HepG2 (cell line): ENCODE results near the gene CLIP2. TPM values are rescaled to one million over a fixed set of nuclear protein-coding genes. Genes with fewer than 3 reads are reported as not detected.

Experiments used
- RAD21 ChIP-seq: fragments of 450-650 bp; formaldehyde crosslinking; IDR thresholded peaks from 2 replicates; pipeline ENCODE4 v1.5.0; 2020; ENCODE audit warnings: mild to moderate bottlenecking
- REPIN1 ChIP-seq: sonication (generic); formaldehyde crosslinking; IDR thresholded peaks from 2 replicates; pipeline ENCODE4 v1.8.0; 2022; ENCODE audit warnings: missing genetic modification reagents, low read depth, mild to moderate bottlenecking, borderline replicate concordance
- polyA plus RNA-seq, 8 experiments: library from polyadenylated mRNA; depleted of rRNA in 3 of 8; stranded (reverse) in 7 of 8; unstranded in 1 of 8; fragments of >200 nt; fragmentation: Illumina TruSeq in 4 of 8; extraction: Trizol in 4 of 8; gene quantifications; 2 replicates each; pipeline versions ENCODE4 v1.2.1 to v1.2.3, GENCODE V29; 2011 to 2016; ENCODE audit warnings: low read depth in 4 of 8, missing spikeins in 1 of 8, mixed read lengths in 1 of 8; ENCODE audit not compliant: insufficient read depth in 1 of 8
- total RNA-seq, 5 experiments: library from RNA; depleted of rRNA; stranded (reverse); fragments of >200 nt; fragmentation: Illumina TruSeq; extraction: Trizol; gene quantifications; 2 replicates each; pipeline ENCODE4 v1.2.3, GENCODE V29; 2016; ENCODE audit warnings: low read depth in 1 of 5
- TF ChIP-seq, protein P1 (sequence below): sonication (generic); formaldehyde crosslinking; IDR thresholded peaks from 2 replicates; pipeline ENCODE4 v1.5.1; 2020; ENCODE audit warnings: mild to moderate bottlenecking, moderate library complexity, missing genetic modification reagents
- TF ChIP-seq, protein P2 (sequence below): sonication (generic); formaldehyde crosslinking; IDR thresholded peaks from 2 replicates; pipeline ENCODE4 v1.4.0; 2020; ENCODE audit warnings: mild to moderate bottlenecking, missing genetic modification reagents
- TF ChIP-seq, protein P3 (sequence below): conservative IDR thresholded peaks from 2 replicates; pipeline ENCODE4 v1.6.1; 2018; ENCODE audit warnings: missing genetic modification reagents
- TF ChIP-seq, protein P4 (sequence below): sonication (generic); formaldehyde crosslinking; IDR thresholded peaks from 2 replicates; pipeline ENCODE4 v1.9.0; 2021; ENCODE audit warnings: missing genetic modification reagents, borderline replicate concordance
- TF ChIP-seq, protein P5 (sequence below): sonication (generic); formaldehyde crosslinking; IDR thresholded peaks from 2 replicates; pipeline ENCODE4 v1.8.1; 2023; ENCODE audit warnings: mild to moderate bottlenecking, missing genetic modification reagents, borderline replicate concordance
- TF ChIP-seq, protein P6 (sequence below): sonication (generic); formaldehyde crosslinking; conservative IDR thresholded peaks from 2 replicates; pipeline ENCODE4 v1.4.0; 2020; ENCODE audit warnings: missing genetic modification reagents
- TF ChIP-seq, protein P7 (sequence below): IDR thresholded peaks from 2 replicates; pipeline ENCODE4 v1.6.1; 2016; ENCODE audit warnings: low read depth

The CLIP2 gene
- total and polyA plus RNA-seq, 2 of the 13 experiments (the other 11 are each of a cell fraction or from before 2014, with no cell fraction given) = 6.5 to 17.4 TPM

DNA sequence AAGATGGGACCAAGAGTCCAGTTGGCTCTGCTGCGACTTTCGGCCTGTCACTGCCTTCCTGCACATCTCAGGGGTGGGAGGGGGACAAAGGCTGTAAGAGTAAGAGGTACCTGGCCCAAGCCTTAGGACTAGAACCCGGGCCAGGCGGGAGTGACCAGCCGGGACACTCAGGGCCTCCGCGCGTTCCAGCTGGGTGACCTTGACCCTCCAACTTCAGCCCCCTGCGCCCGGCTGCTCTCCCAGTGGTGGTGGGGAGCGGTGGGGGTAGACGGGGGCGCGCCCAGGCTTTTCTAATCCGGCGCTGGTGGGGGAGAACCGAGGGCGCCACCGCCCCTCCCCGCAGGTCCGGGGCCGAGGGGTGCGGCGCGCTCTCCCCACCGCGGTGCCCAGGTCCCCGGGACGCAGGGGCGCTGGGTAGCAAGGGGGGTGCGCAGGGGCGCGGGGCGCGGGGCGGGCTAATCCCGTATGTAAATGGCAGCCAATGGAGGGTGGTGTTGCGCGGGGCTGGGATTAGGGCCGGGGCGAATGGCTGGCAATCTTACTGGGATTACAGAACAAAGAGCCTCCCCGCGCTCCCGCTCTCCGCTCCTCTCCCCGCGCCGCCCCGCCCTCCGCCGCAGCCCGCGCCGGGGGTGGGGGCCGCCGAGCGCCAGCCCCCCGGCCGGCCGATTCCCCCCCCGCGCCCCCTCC is 164.3 kb downstream of the CLIP2 start, which contains the start of gene GTF2IRD1 (continued):
- TF ChIP-seq, protein P1, sequence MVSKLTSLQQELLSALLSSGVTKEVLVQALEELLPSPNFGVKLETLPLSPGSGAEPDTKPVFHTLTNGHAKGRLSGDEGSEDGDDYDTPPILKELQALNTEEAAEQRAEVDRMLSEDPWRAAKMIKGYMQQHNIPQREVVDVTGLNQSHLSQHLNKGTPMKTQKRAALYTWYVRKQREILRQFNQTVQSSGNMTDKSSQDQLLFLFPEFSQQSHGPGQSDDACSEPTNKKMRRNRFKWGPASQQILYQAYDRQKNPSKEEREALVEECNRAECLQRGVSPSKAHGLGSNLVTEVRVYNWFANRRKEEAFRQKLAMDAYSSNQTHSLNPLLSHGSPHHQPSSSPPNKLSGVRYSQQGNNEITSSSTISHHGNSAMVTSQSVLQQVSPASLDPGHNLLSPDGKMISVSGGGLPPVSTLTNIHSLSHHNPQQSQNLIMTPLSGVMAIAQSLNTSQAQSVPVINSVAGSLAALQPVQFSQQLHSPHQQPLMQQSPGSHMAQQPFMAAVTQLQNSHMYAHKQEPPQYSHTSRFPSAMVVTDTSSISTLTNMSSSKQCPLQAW (CRISPR knock-in tag) = 0 out of 2 replicates have a peak, but pooled peaks have one; percentile 37
- 0 out of 2 replicates have a peak, but pooled peaks have one; percentile 56 for TF ChIP-seq REPIN1 (CRISPR knock-in tag)
- TF ChIP-seq RAD21 = no peak; the same call in 1 of the 2 replicates
- TF ChIP-seq, protein P2, sequence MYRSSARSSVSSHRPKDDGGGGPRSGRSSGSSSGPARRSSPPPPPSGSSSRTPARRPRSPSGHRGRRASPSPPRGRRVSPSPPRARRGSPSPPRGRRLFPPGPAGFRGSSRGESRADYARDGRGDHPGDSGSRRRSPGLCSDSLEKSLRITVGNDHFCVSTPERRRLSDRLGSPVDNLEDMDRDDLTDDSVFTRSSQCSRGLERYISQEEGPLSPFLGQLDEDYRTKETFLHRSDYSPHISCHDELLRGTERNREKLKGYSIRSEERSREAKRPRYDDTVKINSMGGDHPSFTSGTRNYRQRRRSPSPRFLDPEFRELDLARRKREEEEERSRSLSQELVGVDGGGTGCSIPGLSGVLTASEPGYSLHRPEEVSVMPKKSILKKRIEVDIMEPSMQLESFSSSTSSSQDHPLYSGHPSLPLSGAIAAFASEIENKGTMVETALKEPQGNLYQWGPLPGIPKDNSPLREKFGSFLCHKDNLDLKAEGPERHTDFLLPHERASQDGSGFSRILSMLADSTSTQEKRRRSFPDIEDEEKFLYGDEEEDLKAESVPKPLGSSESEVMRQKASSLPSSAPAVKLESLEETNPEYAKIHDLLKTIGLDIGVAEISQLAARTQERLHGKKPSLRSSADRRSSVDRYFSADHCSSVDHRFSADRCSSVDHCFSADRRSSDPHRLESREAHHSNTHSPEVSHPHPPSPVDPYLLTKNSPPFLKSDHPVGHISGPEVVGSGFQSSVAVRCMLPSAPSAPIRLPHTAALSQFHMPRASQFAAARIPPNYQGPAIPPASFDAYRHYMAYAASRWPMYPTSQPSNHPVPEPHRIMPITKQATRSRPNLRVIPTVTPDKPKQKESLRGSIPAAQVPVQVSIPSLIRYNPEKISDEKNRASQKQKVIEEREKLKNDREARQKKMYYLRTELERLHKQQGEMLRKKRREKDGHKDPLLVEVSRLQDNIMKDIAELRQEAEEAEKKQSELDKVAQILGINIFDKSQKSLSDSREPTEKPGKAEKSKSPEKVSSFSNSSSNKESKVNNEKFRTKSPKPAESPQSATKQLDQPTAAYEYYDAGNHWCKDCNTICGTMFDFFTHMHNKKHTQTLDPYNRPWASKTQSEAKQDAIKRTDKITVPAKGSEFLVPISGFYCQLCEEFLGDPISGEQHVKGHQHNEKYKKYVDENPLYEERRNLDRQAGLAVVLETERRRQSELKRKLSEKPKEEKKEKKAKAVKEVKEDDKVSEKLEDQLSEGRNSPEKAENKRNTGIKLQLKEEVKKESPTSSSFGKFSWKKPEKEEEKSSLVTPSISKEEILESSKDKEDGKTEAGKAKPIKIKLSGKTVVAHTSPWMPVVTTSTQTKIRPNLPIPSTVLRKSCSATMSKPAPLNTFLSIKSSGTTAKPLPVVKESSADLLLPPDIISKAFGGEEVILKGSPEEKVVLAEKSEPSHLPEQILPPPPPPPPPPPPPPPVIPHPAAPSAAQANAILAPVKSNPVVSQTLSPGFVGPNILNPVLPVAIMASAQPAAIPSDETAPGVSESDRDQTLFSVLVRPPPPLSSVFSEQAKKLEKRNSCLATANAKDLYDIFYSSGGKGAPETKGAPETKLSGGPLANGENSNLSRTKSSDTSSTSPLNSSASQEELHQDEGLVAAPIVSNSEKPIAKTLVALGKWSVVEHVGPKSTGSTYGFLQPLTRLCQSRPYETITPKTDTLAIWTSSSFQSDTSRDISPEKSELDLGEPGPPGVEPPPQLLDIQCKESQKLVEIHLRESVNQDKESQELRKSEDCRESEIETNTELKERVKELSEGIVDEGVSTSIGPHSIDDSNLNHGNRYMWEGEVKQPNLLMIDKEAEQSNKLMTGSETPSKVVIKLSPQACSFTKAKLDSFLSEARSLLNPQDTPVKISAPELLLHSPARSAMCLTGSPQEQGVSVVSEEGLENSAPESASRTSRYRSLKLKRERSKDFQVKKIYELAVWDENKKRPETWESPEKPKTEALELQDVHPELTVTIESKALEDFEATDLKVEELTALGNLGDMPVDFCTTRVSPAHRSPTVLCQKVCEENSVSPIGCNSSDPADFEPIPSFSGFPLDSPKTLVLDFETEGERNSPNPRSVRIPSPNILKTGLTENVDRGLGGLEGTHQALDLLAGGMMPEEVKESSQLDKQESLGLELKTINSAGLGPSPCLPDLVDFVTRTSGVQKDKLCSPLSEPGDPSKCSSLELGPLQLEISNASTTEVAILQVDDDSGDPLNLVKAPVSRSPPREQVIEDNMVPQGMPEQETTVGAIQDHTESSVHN (CRISPR knock-in tag) = no peak
- TF ChIP-seq, protein P3, sequence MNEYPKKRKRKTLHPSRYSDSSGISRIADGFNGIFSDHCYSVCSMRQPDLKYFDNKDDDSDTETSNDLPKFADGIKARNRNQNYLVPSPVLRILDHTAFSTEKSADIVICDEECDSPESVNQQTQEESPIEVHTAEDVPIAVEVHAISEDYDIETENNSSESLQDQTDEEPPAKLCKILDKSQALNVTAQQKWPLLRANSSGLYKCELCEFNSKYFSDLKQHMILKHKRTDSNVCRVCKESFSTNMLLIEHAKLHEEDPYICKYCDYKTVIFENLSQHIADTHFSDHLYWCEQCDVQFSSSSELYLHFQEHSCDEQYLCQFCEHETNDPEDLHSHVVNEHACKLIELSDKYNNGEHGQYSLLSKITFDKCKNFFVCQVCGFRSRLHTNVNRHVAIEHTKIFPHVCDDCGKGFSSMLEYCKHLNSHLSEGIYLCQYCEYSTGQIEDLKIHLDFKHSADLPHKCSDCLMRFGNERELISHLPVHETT (CRISPR knock-in tag) = no peak
- TF ChIP-seq, protein P4, sequence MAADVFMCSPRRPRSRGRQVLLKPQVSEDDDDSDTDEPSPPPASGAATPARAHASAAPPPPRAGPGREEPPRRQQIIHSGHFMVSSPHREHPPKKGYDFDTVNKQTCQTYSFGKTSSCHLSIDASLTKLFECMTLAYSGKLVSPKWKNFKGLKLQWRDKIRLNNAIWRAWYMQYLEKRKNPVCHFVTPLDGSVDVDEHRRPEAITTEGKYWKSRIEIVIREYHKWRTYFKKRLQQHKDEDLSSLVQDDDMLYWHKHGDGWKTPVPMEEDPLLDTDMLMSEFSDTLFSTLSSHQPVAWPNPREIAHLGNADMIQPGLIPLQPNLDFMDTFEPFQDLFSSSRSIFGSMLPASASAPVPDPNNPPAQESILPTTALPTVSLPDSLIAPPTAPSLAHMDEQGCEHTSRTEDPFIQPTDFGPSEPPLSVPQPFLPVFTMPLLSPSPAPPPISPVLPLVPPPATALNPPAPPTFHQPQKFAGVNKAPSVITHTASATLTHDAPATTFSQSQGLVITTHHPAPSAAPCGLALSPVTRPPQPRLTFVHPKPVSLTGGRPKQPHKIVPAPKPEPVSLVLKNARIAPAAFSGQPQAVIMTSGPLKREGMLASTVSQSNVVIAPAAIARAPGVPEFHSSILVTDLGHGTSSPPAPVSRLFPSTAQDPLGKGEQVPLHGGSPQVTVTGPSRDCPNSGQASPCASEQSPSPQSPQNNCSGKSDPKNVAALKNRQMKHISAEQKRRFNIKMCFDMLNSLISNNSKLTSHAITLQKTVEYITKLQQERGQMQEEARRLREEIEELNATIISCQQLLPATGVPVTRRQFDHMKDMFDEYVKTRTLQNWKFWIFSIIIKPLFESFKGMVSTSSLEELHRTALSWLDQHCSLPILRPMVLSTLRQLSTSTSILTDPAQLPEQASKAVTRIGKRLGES (CRISPR knock-in tag) = no peak
- TF ChIP-seq, protein P5, sequence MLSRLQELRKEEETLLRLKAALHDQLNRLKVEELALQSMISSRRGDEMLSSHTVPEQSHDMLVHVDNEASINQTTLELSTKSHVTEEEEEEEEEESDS (CRISPR knock-in tag) = no peak
- TF ChIP-seq, protein P6, sequence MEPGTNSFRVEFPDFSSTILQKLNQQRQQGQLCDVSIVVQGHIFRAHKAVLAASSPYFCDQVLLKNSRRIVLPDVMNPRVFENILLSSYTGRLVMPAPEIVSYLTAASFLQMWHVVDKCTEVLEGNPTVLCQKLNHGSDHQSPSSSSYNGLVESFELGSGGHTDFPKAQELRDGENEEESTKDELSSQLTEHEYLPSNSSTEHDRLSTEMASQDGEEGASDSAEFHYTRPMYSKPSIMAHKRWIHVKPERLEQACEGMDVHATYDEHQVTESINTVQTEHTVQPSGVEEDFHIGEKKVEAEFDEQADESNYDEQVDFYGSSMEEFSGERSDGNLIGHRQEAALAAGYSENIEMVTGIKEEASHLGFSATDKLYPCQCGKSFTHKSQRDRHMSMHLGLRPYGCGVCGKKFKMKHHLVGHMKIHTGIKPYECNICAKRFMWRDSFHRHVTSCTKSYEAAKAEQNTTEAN (CRISPR knock-in tag) = no peak
- TF ChIP-seq, protein P7, sequence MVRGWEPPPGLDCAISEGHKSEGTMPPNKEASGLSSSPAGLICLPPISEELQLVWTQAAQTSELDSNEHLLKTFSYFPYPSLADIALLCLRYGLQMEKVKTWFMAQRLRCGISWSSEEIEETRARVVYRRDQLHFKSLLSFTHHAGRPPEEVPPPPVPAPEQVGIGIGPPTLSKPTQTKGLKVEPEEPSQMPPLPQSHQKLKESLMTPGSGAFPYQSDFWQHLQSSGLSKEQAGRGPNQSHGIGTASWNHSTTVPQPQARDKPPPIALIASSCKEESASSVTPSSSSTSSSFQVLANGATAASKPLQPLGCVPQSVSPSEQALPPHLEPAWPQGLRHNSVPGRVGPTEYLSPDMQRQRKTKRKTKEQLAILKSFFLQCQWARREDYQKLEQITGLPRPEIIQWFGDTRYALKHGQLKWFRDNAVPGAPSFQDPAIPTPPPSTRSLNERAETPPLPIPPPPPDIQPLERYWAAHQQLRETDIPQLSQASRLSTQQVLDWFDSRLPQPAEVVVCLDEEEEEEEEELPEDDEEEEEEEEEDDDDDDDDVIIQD = no peak
